Caco-2 (cell line): ENCODE results near the gene NUDT16L1. TPM values are rescaled to one million over a fixed set of nuclear protein-coding genes. Genes with fewer than 3 reads are reported as not detected.

Source experiments
- BruUV-seq: library from RNA; stranded (reverse); fragments of 400-500 nt; replicated peaks from 2 replicates; lab custom pipeline; 2021; lab: Mats Ljungman, UMichigan
- CTCF ChIA-PET: fragments of 300-600 bp; sonication (Branson Sonifier 250); formaldehyde crosslinking; loops from one replicate; lab custom pipeline; 2022; ENCODE audit warnings: antibody characterized with exemption; lab: Charles Lee
- POLR2A ChIA-PET: fragments of 300-600 bp; sonication (Branson Sonifier 250); formaldehyde crosslinking; loops from one replicate; lab custom pipeline; 2022; ENCODE audit warnings: antibody characterized with exemption; lab: Charles Lee
- DNase-seq, 2 experiments: peaks; one replicate each; pipeline versions ENCODE4 v3.0.0 to v3.0.0-alpha.2; 2020 to 2022
- H3K27me3 ChIP-seq: replicated peaks from 2 replicates; pipeline ENCODE4 v1.6.0; 2011; ENCODE audit warnings: low read length; ENCODE audit not compliant: control insufficient read depth, insufficient read depth
- H3K36me3 ChIP-seq: 2 replicates; pipeline ENCODE4 v1.5.1; 2011; ENCODE audit warnings: low read length; ENCODE audit not compliant: control insufficient read depth, insufficient read depth
- H3K4me1 ChIP-seq: fragments of 250-450 bp; sonication (Bioruptor Pico); 2 replicates; pipeline ENCODE4 v1.5.1; 2020; ENCODE audit warnings: mild to moderate bottlenecking
- H3K4me3 ChIP-seq: 2 replicates; pipeline ENCODE4 v1.5.1; 2011; ENCODE audit warnings: low read depth, mild to moderate bottlenecking, control low read depth, low read length
- H3K9me3 ChIP-seq: fragments of 250-450 bp; sonication (Bioruptor Pico); 2 replicates; pipeline ENCODE4 v1.5.1; 2020; ENCODE audit warnings: mild to moderate bottlenecking, moderate library complexity
- H3K27ac Mint-ChIP-seq: one replicate; pipeline ENCODE4 v1.8.0; 2022; ENCODE audit warnings: mixed read lengths; ENCODE audit not compliant: unreplicated experiment
- H3K27me3 Mint-ChIP-seq: one replicate; pipeline ENCODE4 v1.8.0; 2022; ENCODE audit warnings: mixed read lengths; ENCODE audit not compliant: insufficient read depth, unreplicated experiment
- H3K36me3 Mint-ChIP-seq: one replicate; pipeline ENCODE4 v1.8.0; 2022; ENCODE audit warnings: mild to moderate bottlenecking, mixed read lengths; ENCODE audit not compliant: insufficient read depth, unreplicated experiment
- H3K4me1 Mint-ChIP-seq: one replicate; pipeline ENCODE4 v1.8.0; 2022; ENCODE audit warnings: low read depth, mixed read lengths; ENCODE audit not compliant: unreplicated experiment
- H3K4me3 Mint-ChIP-seq: one replicate; pipeline ENCODE4 v1.8.0; 2022; ENCODE audit warnings: mild to moderate bottlenecking, moderate library complexity, mixed read lengths; ENCODE audit not compliant: unreplicated experiment
- H3K9me3 Mint-ChIP-seq: one replicate; pipeline ENCODE4 v1.8.0; 2022; ENCODE audit warnings: mixed read lengths; ENCODE audit not compliant: unreplicated experiment
- CTCF ChIP-seq, 2 experiments: fragments of 200-600 bp in 1 of 2; IDR thresholded peaks; 1 replicate in 1 of 2; 2 replicates in 1 of 2; pipeline versions ENCODE4 v1.5.1 to v1.8.0; 2011 to 2022; ENCODE audit warnings: antibody characterized with exemption in 1 of 2, control low read depth in 1 of 2, inconsistent platforms in 1 of 2, low read depth in 1 of 2, low read length in 1 of 2, mild to moderate bottlenecking in 1 of 2, moderate library complexity in 1 of 2; ENCODE audit not compliant: insufficient read depth in 1 of 2, severe bottlenecking in 1 of 2, unreplicated experiment in 1 of 2
- intact Hi-C: fragments of 100-400 bp; cut with micrococcal nuclease; formaldehyde crosslinking; loops from one replicate; pipeline ENCODE4 v1.10.0; 2022; ENCODE audit not compliant: unreplicated experiment
- total RNA-seq: library from RNA; stranded (reverse); gene quantifications from 2 replicates; pipeline ENCODE4 v1.2.3, GENCODE V29; 2022

Gene NUDT16L1
- total RNA-seq, 1 experiment from 2014 or later = 31.3 TPM

GRCh38 chr16:4678596-4678995, 14.8 kb upstream of the NUDT16L1 start:
- DNase-seq = no peak
- Mint-ChIP-seq H3K4me3 (no peak overlapping the region), H3K36me3 (peaks cover 39% of the 10 kb centered on the region), H3K27me3 (no peaks in the 10 kb centered on the region), H3K4me1 (no peaks in the 10 kb centered on the region), H3K27ac (no peak overlapping the region), H3K9me3 (no peaks in the 10 kb centered on the region)
- intact Hi-C loops = no loop called here
- no peak for TF ChIP-seq CTCF (IDR thresholded peaks at IDR 0.05; ENCODE audit: insufficient read depth in 1 of 2, low read depth in 1 of 2, low read length in 1 of 2, severe bottlenecking in 1 of 2, unreplicated experiment in 1 of 2)
- Histone ChIP-seq H3K4me1 (no peaks in the 10 kb centered on the region), H3K36me3 (peaks cover 5% of the 10 kb centered on the region), H3K27me3 (no peaks in the 10 kb centered on the region), H3K4me3 (no peak overlapping the region), H3K9me3 (no peaks in the 10 kb centered on the region)
- CTCF ChIA-PET = no interaction called here
- POLR2A ChIA-PET = no interaction called here
- BruUV-seq = no TSS peak

- TF ChIP-seq CTCF (IDR thresholded peaks at IDR 0.05; ENCODE audit: insufficient read depth in 1 of 2, low read depth in 1 of 2, low read length in 1 of 2, severe bottlenecking in 1 of 2, unreplicated experiment in 1 of 2) = no peak
- no peak overlapping the region for H3K4me3 Mint-ChIP-seq
- no peaks in the 10 kb centered on the region for H3K4me1 Mint-ChIP-seq
- H3K4me3 ChIP-seq = no peak overlapping the region
- BruUV-seq = no TSS peak
- peaks cover 36% of the 10 kb centered on the region for H3K36me3 Mint-ChIP-seq
- no peaks in the 10 kb centered on the region for H3K27me3 ChIP-seq
- no peak overlapping the region for H3K27ac Mint-ChIP-seq
- H3K9me3 Mint-ChIP-seq = no peaks in the 10 kb centered on the region
- no peaks in the 10 kb centered on the region for H3K9me3 ChIP-seq
- intact Hi-C loops = no loop called here
- no peaks in the 10 kb centered on the region for H3K4me1 ChIP-seq
- no peak for DNase-seq
- ChIA-PET POLR2A (no interaction called here), CTCF (no interaction called here)
- H3K36me3 ChIP-seq = peaks cover 7% of the 10 kb centered on the region
- no peaks in the 10 kb centered on the region for H3K27me3 Mint-ChIP-seq
Observed at GRCh38 chr16:4679156-4679849, 14.1 kb upstream of the NUDT16L1 start.

GRCh38 chr16:4679850-4680636, 13.3 kb upstream of the NUDT16L1 start:
- H3K4me1 ChIP-seq = no peaks in the 10 kb centered on the region
- Mint-ChIP-seq H3K27ac (no peak overlapping the region), H3K36me3 (peaks cover 36% of the 10 kb centered on the region), H3K27me3 (no peaks in the 10 kb centered on the region), H3K4me3 (no peak overlapping the region), H3K4me1 (no peaks in the 10 kb centered on the region), H3K9me3 (no peaks in the 10 kb centered on the region)
- H3K36me3 ChIP-seq = peaks cover 7% of the 10 kb centered on the region
- H3K4me3 ChIP-seq = no peak overlapping the region
- H3K27me3 ChIP-seq = no peaks in the 10 kb centered on the region
- DNase-seq = no peak
- BruUV-seq = no TSS peak
- CTCF ChIA-PET = interaction anchor here (0.5 to 0.6 kb wide), 2 partner anchors 17 to 1545 kb away, joined by 3 to 5 read pairs; partner anchors contain the start of gene ZNF213
- no peaks in the 10 kb centered on the region for H3K9me3 ChIP-seq
- intact Hi-C loops = no loop called here
- no peak for TF ChIP-seq CTCF (IDR thresholded peaks at IDR 0.05; ENCODE audit: insufficient read depth in 1 of 2, low read depth in 1 of 2, low read length in 1 of 2, severe bottlenecking in 1 of 2, unreplicated experiment in 1 of 2)
- POLR2A ChIA-PET = no interaction called here
